MM.1S (cell line): ENCODE data around the gene GSTM5.

Source experiments
- DNase-seq: peaks from one replicate; pipeline ENCODE4 v3.0.0-alpha.2; 2015
- H2AFZ ChIP-seq: fragments of 300-600 bp; sonication (generic); 2 replicates; pipeline ENCODE4 v1.6.0; 2016; ENCODE audit warnings: antibody characterized with exemption, low read length
- H3F3A ChIP-seq: fragments of 300-600 bp; sonication (generic); 2 replicates; pipeline ENCODE4 v1.6.1; 2016; ENCODE audit warnings: mild to moderate bottlenecking, antibody characterized with exemption, low read length, moderate library complexity, mixed read lengths; ENCODE audit not compliant: insufficient read depth
- H3K27ac ChIP-seq: fragments of 300-600 bp; sonication (generic); 2 replicates; pipeline ENCODE4 v1.5.1; 2016; ENCODE audit warnings: mild to moderate bottlenecking, low read length
- H3K27me3 ChIP-seq: fragments of 300-600 bp; sonication (generic); replicated peaks from 2 replicates; pipeline ENCODE4 v1.6.0; 2016; ENCODE audit warnings: low read length; ENCODE audit not compliant: insufficient read depth
- H3K36me3 ChIP-seq: fragments of 300-600 bp; sonication (generic); replicated peaks from 2 replicates; pipeline ENCODE4 v1.6.1; 2016; ENCODE audit warnings: mild to moderate bottlenecking, low read length, mixed read lengths; ENCODE audit not compliant: insufficient read depth
- H3K4me1 ChIP-seq: fragments of 300-600 bp; sonication (generic); 2 replicates; pipeline ENCODE4 v1.6.1; 2016; ENCODE audit warnings: low read length, mixed read lengths
- H3K4me2 ChIP-seq: fragments of 300-600 bp; sonication (generic); 2 replicates; pipeline ENCODE4 v1.6.0; 2016; ENCODE audit warnings: low read depth, low read length
- H3K4me3 ChIP-seq: fragments of 300-600 bp; sonication (generic); 2 replicates; pipeline ENCODE4 v1.5.1; 2016; ENCODE audit warnings: low read length, mixed read lengths
- H3K79me2 ChIP-seq: fragments of 300-600 bp; sonication (generic); 2 replicates; pipeline ENCODE4 v1.6.1; 2016; ENCODE audit warnings: mixed run types, low read length, mixed read lengths
- H3K9ac ChIP-seq: fragments of 300-600 bp; sonication (generic); 2 replicates; pipeline ENCODE4 v1.6.1; 2016; ENCODE audit warnings: low read length, mixed read lengths
- H3K9me2 ChIP-seq: fragments of 300-600 bp; sonication (generic); replicated peaks from 2 replicates; pipeline ENCODE4 v1.6.1; 2016; ENCODE audit warnings: mild to moderate bottlenecking, low read length, mixed read lengths; ENCODE audit not compliant: insufficient read depth
- H3K9me3 ChIP-seq: fragments of 300-600 bp; sonication (generic); replicated peaks from 2 replicates; pipeline ENCODE4 v1.6.1; 2016; ENCODE audit warnings: mild to moderate bottlenecking, low read length, mixed read lengths; ENCODE audit not compliant: insufficient read depth
- H4K20me1 ChIP-seq: fragments of 300-600 bp; sonication (generic); 2 replicates; pipeline ENCODE4 v1.6.1; 2016; ENCODE audit warnings: mild to moderate bottlenecking, low read length, moderate library complexity, mixed read lengths; ENCODE audit not compliant: insufficient read depth
- CTCF ChIP-seq: fragments of 300-600 bp; sonication (generic); IDR thresholded peaks from 2 replicates; pipeline ENCODE4 v1.5.1; 2016; ENCODE audit warnings: antibody characterized with exemption, low read length, mixed read lengths
- EZH2 ChIP-seq: fragments of 300-600 bp; sonication (generic); optimal IDR thresholded peaks from 2 replicates; pipeline ENCODE3; 2017; ENCODE audit warnings: low read depth, mild to moderate bottlenecking, antibody characterized with exemption, low read length, mixed read lengths
- EZH2phosphoT487 ChIP-seq: fragments of 300-600 bp; sonication (generic); IDR thresholded peaks from 2 replicates; pipeline ENCODE4 v1.6.1; 2018; ENCODE audit warnings: antibody characterized with exemption, low read length

GSTM5 gene

GRCh38 chr1:109719337-109719837, 7.3 kb downstream of the GSTM5 start:
- H3K79me2 ChIP-seq, result no peaks in the 10 kb centered on the region
- no peaks in the 10 kb centered on the region for H3K27me3 ChIP-seq
- H3K4me3 ChIP-seq, result no peak overlapping the region
- no peak for TF ChIP-seq EZH2phosphoT487
- TF ChIP-seq EZH2, result no peak
- no peak for TF ChIP-seq CTCF
- no peaks in the 10 kb centered on the region for H3F3A ChIP-seq
- H3K4me2 ChIP-seq, result peak overlapping the region; percentile 29; the same call in 1 of the 2 replicates
- no peaks in the 10 kb centered on the region for H3K4me1 ChIP-seq
- H3K9ac ChIP-seq, result no peak overlapping the region
- no peaks in the 10 kb centered on the region for H4K20me1 ChIP-seq
- no peaks in the 10 kb centered on the region for H3K36me3 ChIP-seq
- 0 out of 2 replicates have a peak overlapping the region, but pooled peaks have one; percentile 10 for H3K27ac ChIP-seq
- H3K9me3 ChIP-seq, result no peaks in the 10 kb centered on the region
- no peak overlapping the region for H2AFZ ChIP-seq
- no peaks in the 10 kb centered on the region for H3K9me2 ChIP-seq
- peak; percentile 28 for DNase-seq

GRCh38 chr1:109721042-109721441, 9.0 kb downstream of the GSTM5 start:
- no peak overlapping the region for H2AFZ ChIP-seq
- H3K27me3 ChIP-seq, result no peaks in the 10 kb centered on the region
- no peak overlapping the region for H3K9ac ChIP-seq
- no peak overlapping the region for H3K27ac ChIP-seq
- no peaks in the 10 kb centered on the region for H3K9me3 ChIP-seq
- H3K4me2 ChIP-seq, result no peak overlapping the region
- H3K4me3 ChIP-seq, result no peak overlapping the region
- H3K9me2 ChIP-seq, result no peaks in the 10 kb centered on the region
- no peaks in the 10 kb centered on the region for H3K79me2 ChIP-seq
- no peak for TF ChIP-seq EZH2
- TF ChIP-seq CTCF, result no peak
- TF ChIP-seq EZH2phosphoT487, result no peak
- H3K4me1 ChIP-seq, result no peaks in the 10 kb centered on the region
- H3F3A ChIP-seq, result no peaks in the 10 kb centered on the region
- DNase-seq, result no peak
- no peaks in the 10 kb centered on the region for H3K36me3 ChIP-seq
- no peaks in the 10 kb centered on the region for H4K20me1 ChIP-seq

- no peaks in the 10 kb centered on the region for H3F3A ChIP-seq
- no peaks in the 10 kb centered on the region for H3K9me2 ChIP-seq
- no peak overlapping the region for H2AFZ ChIP-seq
- no peak overlapping the region for H3K9ac ChIP-seq
- no peak overlapping the region for H3K4me3 ChIP-seq
- H3K9me3 ChIP-seq, result no peaks in the 10 kb centered on the region
- no peaks in the 10 kb centered on the region for H3K36me3 ChIP-seq
- no peak overlapping the region for H3K27ac ChIP-seq
- H3K4me2 ChIP-seq, result no peak overlapping the region
- no peaks in the 10 kb centered on the region for H4K20me1 ChIP-seq
- H3K79me2 ChIP-seq, result no peaks in the 10 kb centered on the region
- DNase-seq, result no peak
- TF ChIP-seq CTCF (no peak), EZH2 (no peak), EZH2phosphoT487 (no peak)
- H3K27me3 ChIP-seq, result no peaks in the 10 kb centered on the region
- no peaks in the 10 kb centered on the region for H3K4me1 ChIP-seq
These were observed 9.9 kb downstream of the GSTM5 start for GRCh38 chr1:109721971-109722370.
